Endothelial cell (in vitro differentiated cells): ENCODE results near the gene CEP170B. TPM values are rescaled to one million over a fixed set of nuclear protein-coding genes. Genes with fewer than 3 reads are reported as not detected.
"Not testable (repeated sequence)": the region's sequence is repeated elsewhere in the genome, so short reads cannot be mapped to it uniquely, and the experiment has no call there.

Experiments used
- DNase-seq: peaks from one replicate; pipeline ENCODE4 v3.0.0; 2021; ENCODE audit warnings: low spot score
- H3K27ac Mint-ChIP-seq: one replicate; pipeline ENCODE4 v1.8.0; 2021; ENCODE audit warnings: mixed read lengths, inconsistent platforms; ENCODE audit not compliant: unreplicated experiment
- H3K27me3 Mint-ChIP-seq: one replicate; pipeline ENCODE4 v1.8.0; 2021; ENCODE audit warnings: mild to moderate bottlenecking, moderate library complexity, mixed read lengths, inconsistent platforms; ENCODE audit not compliant: unreplicated experiment
- H3K36me3 Mint-ChIP-seq: one replicate; pipeline ENCODE4 v1.8.0; 2021; ENCODE audit warnings: mild to moderate bottlenecking, low read depth, mixed read lengths, inconsistent platforms; ENCODE audit not compliant: unreplicated experiment
- H3K4me1 Mint-ChIP-seq: one replicate; pipeline ENCODE4 v1.8.0; 2021; ENCODE audit warnings: mild to moderate bottlenecking, mixed read lengths, inconsistent platforms; ENCODE audit not compliant: unreplicated experiment
- H3K4me3 Mint-ChIP-seq: one replicate; pipeline ENCODE4 v1.8.0; 2021; ENCODE audit warnings: mild to moderate bottlenecking, mixed read lengths, inconsistent platforms; ENCODE audit not compliant: unreplicated experiment
- H3K9me3 Mint-ChIP-seq: one replicate; pipeline ENCODE4 v1.8.0; 2021; ENCODE audit warnings: mixed read lengths, inconsistent platforms; ENCODE audit not compliant: unreplicated experiment
- total RNA-seq: library from RNA; stranded (reverse); fragmentation: NEBNext Ultra II Directional; extraction: Animal tissue kit (Norgen Biotek cat#: 25700); gene quantifications from one replicate; pipeline ENCODE4 v1.2.1, GENCODE V29; 2021; ENCODE audit not compliant: unreplicated experiment
- TF ChIP-seq, protein P1 (sequence below): fragments of 200-600 bp; sonication (generic); IDR thresholded peaks from one replicate; pipeline ENCODE4 v1.5.0; 2021; ENCODE audit warnings: antibody characterized with exemption; ENCODE audit not compliant: unreplicated experiment

The CEP170B gene
- total RNA-seq, 1 donor from 2014 or later: 11.3 TPM

DNA sequence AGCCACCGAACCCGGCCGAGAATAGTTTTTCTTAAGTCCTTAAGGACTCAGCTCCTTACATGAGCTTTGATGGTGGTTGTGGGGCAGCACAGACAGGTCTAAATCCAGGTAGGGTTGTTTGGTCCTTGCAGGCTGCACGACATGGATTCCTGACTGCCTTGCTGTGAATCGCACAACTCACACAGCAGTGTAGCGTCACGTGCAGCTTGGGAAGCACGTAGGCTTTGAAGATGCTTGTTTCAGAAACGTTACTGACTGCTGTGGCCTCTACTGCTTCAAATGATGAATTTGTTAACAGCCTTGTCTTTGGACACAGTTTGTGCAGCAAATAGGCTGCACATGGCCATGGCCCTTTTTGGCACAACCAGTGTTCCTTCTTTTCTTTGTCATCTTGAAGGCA, 34.3 kb upstream of the CEP170B start:
- Mint-ChIP-seq H3K4me1 (peaks cover 3% of the 10 kb centered on the region), H3K36me3 (no peaks in the 10 kb centered on the region), H3K9me3 (no peaks in the 10 kb centered on the region), H3K27me3 (peaks cover 8% of the 10 kb centered on the region), H3K4me3 (no peak overlapping the region), H3K27ac (no peak overlapping the region)
- DNase-seq: no peak
- TF ChIP-seq, protein P1, sequence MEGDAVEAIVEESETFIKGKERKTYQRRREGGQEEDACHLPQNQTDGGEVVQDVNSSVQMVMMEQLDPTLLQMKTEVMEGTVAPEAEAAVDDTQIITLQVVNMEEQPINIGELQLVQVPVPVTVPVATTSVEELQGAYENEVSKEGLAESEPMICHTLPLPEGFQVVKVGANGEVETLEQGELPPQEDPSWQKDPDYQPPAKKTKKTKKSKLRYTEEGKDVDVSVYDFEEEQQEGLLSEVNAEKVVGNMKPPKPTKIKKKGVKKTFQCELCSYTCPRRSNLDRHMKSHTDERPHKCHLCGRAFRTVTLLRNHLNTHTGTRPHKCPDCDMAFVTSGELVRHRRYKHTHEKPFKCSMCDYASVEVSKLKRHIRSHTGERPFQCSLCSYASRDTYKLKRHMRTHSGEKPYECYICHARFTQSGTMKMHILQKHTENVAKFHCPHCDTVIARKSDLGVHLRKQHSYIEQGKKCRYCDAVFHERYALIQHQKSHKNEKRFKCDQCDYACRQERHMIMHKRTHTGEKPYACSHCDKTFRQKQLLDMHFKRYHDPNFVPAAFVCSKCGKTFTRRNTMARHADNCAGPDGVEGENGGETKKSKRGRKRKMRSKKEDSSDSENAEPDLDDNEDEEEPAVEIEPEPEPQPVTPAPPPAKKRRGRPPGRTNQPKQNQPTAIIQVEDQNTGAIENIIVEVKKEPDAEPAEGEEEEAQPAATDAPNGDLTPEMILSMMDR: no peak

DNA sequence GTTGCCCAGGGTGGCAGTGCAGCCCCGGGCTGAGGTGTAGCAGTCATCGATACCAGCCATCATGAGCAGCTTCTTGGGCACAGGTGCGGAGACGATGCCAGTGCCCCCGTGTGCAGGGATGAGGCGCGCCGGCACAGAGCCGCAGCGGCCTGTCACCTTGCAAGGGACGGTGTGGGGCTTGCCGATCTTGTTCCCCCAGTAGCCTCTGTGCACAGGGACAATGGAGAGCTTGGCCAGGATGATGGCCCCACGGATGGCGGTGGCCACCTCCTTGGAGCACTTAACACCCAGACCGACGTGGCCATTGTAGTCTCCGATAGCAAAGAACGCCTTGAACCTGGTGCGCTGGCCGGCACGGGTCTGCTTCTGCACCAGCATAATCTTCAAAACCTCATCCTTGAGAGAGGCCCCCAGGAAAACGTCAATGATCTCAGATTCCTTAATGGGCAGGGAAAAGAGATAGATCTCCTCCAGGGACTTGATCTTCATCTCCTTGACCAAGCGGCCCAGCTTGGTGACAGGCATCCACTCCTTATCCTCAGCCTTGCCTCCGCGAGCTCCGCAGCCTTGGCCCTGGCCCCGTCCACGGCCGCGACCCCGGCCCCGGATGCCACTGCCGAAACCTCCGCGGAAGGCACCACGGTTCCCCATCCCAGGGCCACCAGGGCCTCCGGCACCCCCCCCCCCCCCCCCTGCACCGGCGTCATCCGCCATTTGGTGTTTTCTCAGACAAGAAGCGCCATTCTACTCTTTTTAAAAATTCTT, 28.7 kb upstream of the CEP170B start:
- H3K4me1 Mint-ChIP-seq, H3K36me3 Mint-ChIP-seq, H3K27ac Mint-ChIP-seq, H3K4me3 Mint-ChIP-seq, DNase-seq, H3K27me3 Mint-ChIP-seq, H3K9me3 Mint-ChIP-seq: not testable (repeated sequence)

DNA sequence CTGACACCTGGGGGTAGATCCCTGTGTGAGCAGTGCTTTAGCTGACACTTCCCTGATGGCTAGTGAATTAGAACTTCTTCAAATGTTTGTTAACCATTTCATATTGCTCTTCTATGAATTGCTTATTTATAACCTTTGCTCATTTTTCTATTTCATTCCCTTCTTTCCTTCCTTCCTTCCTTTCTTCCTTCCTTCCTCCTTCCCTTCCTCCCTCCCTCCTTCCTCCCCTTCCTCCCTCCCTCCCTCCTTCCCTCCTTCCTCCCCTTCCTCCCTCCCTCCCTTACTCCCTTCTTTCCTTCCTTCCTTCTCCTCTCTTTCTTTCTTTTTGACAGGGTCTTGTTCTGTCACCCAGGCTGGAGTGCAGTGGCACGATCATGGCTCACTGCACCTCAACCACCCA, 23.3 kb upstream of the CEP170B start:
- Mint-ChIP-seq H3K4me3 (no peak overlapping the region), H3K36me3 (no peaks in the 10 kb centered on the region), H3K4me1 (no peaks in the 10 kb centered on the region), H3K27ac (no peak overlapping the region), H3K27me3 (peaks cover 4% of the 10 kb centered on the region), H3K9me3 (no peaks in the 10 kb centered on the region)
- DNase-seq: no peak
- TF ChIP-seq, protein P1: no peak

DNA sequence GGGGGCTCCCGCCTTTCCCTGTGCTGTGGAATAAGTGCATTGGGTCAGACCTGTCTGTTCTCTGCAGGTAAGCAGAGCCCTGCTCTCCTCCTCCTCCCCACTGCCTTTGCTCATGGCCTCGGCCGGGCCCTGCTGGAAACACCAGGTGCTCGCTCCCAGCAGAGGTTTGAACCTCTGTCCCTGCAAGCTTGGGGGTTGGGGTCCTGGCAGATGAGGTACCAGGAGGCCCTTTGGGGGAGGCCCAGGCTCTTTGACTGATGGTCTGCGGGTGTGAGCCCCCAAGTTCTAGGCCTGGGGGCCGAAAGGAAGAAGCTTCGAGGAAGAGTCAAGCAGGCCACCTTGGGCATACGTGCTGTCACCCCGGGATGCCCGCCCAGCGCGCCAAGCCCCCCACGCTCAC, 22.1 kb upstream of the CEP170B start:
- Mint-ChIP-seq H3K27ac (no peak overlapping the region), H3K9me3 (no peaks in the 10 kb centered on the region), H3K27me3 (peaks cover 2% of the 10 kb centered on the region), H3K36me3 (no peaks in the 10 kb centered on the region), H3K4me3 (no peak overlapping the region), H3K4me1 (no peaks in the 10 kb centered on the region)
- TF ChIP-seq, protein P1: no peak
- no peak for DNase-seq

DNA sequence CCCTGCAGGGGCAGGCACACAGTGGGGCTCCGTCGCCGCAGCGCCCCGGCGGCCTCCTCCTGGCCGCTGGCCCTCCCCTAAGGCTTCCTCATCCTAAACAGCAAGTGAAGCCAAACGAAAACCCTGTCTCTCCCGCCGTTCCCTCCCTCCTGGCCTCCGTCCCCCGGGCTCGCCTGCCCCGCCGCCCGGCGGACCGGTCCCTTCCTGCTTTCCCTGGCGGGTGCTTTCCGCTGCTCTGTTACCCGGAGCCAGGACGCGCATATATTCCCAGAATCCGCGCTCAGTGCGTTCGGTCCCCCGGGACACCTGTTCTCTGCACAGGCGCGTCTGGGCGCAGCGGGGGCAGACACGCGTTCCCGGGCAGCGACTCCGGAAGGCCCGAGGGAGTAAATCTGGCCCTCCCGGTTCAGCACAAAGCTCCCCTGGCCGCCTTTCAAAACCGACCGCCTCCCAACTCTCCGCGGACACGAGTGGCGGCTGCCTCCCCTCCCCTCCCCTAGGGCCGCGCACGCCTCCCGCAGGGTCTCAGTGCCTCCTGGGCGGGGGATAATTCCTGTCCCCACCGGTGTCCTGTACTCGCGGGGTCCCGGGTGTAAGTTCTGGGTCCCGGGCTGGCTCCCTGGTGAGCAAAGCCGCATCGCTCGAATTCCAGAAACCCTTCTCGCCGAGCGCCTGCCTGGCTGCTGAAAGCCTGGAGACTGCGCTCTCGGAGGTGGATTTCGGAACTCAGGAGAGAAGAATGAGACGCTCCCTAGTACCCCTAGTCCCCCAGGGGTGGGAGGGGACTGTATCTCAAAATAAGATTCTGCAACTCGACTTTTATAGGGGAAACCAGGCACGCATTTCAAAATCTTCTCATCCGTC, 21.4 kb upstream of the CEP170B start:
- H3K9me3 Mint-ChIP-seq: no peaks in the 10 kb centered on the region
- H3K27me3 Mint-ChIP-seq: peaks cover 2% of the 10 kb centered on the region

More for the DNA sequence above, 21.4 kb upstream of the CEP170B start:
- TF ChIP-seq, protein P1: no peak
- H3K36me3 Mint-ChIP-seq: no peaks in the 10 kb centered on the region
- peak overlapping the region; percentile 67 for H3K27ac Mint-ChIP-seq
- DNase-seq: peak; percentile 49
- peak overlapping the region; percentile 56 for H3K4me3 Mint-ChIP-seq
- no peaks in the 10 kb centered on the region for H3K4me1 Mint-ChIP-seq
